M059J (cell line): Measurements from ENCODE around the gene C1orf141. TPM values are rescaled to one million over a fixed set of nuclear protein-coding genes. Genes with fewer than 3 reads are reported as not detected.
"Not testable (repeated sequence)": the region's sequence is repeated elsewhere in the genome, so short reads cannot be mapped to it uniquely, and the experiment has no call there.

ENCODE experiments used
- DNase-seq: peaks from one replicate; pipeline ENCODE4 v3.0.0-alpha.2; 2012; ENCODE audit warnings: low read depth
- total RNA-seq: library from RNA; depleted of rRNA; stranded (reverse); fragments of >200 nt; shearing (Covaris generic); gene quantifications from 2 replicates; pipeline ENCODE4 v1.2.3, GENCODE V29; 2014; rRNA removed

C1orf141 gene
- total RNA-seq, result not detected in 2 replicates

DNA sequence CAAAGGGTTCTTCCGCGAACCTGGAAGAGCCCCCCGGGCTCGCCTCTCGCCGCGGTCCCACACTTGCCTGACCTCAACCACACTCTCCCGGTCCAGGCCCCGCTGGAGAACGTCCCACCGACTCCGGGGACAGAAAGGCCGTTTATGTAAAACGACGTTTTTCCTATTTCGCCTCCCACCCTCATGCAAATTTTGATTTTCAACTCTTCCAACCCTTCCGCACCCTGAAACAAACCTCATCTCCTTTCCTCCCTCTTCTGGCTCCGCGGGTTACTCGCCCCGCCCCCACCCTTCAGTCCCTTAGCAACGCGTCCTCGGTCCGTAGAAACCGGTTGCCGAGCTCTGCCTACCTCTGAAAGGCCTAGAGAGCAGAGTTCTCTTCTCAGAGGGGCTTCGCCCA, at the start of gene C1orf141:
TSS of gene C1orf141 (minus strand) at position 276 of the 400 bp plus-strand sequence. CDS start 7,730 bp downstream, outside the sequence.
- DNase-seq, result peak; percentile 9

DNA sequence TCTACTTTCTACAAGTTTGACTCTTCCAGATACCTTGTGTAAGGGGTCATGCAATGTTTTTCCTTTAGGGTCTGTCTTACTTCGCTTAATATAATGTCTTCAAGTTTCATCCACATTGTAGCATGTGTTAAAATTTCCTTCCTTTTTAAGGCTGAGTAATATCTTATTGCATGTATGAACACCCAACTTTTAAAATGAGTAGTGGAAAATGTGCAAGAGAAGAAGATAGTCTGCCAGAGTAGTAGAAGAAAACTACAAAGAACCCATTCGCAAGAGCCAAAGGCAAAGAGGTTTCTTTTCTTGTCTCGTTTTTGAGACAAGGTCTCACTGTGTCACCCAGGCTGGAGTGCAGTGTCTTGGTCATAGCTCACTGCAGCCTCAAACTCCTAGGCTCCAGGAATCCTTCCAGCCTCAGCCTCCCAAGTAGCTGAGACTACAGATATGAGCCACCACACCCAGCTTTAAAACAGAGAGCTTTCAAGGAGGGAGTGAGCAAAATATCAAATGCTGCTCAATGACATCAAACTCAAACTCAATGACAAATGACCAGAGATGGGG, 40.8 kb upstream of the C1orf141 start:
- DNase-seq, result no peak

DNA sequence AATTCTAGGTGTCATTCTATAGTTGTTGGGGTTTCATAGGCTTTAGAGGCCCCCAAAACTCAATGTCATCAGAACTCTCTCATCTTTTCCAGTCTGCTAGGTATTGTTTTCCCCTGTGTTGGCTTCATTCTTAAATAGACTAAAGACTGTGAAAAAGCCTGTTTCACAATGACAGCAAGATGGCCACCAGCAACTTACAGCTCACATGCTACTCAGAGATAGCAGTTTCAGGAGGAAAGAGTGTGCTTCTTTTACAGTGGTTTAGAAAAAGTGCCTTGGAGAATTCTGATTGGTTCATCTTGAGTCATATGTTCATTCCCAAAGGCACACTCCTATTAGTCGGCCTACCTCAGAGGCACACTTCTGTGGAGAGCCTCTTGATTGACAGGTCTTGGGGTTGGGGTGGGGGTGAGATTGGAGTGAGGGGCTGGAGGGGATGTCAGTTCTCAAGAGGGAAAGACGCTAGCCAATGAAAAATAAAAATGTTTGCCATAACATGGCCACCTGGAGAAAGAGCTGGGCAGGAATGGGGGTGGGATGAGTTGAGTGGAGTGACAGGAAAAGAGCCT, 40.0 kb upstream of the C1orf141 start:
- DNase-seq, result no peak

DNA sequence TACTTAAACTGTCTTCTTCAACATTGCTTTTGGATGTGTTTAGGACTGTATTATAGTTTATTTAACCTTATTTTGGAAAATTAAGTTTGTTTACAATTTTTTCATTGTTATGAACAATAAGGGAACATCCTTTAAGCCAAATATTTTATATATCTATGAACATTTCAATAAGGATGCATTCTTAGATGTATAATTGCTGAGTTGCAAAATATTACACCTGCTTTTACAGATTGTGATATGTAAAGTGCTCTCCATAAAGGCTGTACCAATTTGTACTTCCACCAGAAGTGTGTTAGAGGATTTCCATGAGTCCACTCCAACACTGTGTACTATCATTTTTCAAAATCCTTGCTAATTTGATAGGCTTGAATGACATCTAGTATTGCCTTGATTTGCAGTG, 39.2 kb upstream of the C1orf141 start:
- no peak for DNase-seq

DNA sequence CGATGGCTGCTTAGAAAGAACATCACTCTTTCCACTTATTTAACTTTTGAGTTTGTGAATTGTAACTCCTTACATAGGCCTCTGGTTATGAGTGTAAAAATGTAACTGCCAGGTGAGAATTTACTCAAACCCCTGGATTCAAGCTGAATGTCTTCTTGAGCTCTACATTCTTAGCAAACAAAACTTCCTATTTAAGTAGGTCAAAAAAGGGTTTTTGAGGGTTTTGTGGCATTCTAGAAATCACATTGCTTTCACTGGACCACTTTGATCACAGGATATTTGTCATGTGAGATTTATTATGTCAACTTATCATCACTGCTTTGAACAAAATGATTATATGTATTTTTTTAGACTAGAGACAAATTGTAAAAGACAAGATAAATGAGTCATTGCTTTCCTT, 37.2 kb upstream of the C1orf141 start:
- no peak for DNase-seq

DNA sequence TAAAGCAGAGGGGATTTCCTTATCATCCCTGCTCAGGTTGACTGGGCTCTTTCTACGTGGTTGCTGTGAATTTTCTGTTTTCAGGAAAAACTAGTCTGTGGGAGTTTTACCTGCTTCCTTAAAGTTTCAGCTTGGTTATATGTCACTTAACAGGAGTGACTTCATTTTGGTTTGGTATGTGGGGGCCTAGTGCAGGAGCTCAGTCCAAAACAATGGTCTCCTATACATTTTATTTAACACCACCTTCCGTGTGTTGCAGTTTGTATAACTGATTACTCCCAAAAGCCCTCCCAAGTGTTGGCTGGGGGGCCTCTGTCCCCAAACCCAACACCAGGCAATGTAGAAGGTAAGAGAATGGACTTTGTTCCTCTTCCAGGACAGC, 36.8 kb upstream of the C1orf141 start:
- no peak for DNase-seq

DNA sequence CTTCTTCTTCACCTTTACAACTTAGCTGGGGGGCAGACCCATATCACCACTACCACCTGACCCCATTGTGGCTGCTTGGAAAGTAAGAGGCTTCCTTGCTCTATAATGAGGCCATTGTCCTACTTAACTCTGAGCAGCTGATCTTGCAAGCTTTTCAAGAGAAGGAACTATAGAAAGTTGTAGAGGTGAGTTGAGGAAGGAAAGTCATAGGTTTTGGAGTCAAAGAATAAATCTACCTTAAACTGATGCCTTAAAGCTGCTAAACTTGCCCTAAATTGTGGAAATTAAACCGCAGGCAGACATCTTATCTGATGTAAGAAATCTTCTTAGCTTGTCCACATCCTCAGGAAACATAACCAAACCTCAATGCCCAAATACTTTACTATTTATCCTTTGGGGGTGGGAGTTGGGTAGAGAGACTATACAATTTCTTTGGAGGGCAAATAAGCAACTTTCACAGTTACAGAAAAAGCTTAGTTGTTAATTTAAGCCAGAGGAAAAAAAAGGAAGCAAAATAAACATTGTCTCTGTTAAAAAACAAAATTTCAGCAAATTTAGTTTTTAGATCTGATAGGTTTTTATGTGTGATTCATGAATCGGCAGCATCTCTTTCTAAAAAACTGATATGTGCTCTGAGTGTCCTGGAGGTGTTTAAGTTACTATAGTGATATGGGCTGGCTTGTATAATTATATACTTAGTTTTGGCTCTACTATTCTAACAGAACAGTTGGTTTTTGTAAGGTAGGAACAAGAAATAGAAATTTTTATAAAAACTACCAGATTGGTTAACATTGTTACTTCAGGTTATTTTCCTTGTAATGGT, 36.2 kb upstream of the C1orf141 start:
- DNase-seq, result no peak

DNA sequence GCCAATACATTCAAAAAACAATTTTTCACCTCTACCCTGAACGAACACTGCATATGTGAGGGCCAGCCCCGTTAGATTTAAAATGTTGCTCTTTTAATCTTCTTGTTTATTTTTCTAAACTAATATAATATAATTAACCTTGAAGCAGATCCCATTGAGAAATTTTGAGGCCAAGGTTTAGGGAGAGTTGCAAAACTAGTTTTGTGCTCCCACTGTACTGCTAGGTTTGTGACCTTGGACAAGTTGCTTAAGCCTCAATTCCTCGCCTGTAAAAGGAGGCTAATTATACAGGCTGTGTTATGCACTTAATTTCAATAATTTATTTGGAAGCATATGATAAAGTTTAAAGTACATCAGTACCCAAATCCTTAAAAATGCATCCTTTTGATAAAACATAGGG, 35.2 kb upstream of the C1orf141 start:
- no peak for DNase-seq

DNA sequence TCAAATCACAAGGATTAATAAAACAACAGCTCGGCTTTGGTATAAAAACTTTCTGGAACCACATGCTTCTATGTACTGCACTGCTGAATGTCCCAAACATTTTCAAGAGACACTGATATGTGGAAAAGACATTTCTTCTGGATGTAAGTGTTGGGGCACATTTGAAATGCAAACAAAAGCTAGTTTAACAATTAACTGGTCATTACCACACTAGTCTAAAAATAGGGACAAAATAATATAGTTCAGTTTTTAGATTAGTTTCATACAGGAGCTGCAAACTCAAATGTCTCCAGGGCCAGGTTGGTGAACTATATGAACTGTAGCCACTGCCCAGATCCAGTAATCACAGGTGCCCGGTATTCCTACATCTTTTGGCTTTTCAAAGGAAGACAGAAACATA, 34.7 kb upstream of the C1orf141 start:
- DNase-seq, result no peak

DNA sequence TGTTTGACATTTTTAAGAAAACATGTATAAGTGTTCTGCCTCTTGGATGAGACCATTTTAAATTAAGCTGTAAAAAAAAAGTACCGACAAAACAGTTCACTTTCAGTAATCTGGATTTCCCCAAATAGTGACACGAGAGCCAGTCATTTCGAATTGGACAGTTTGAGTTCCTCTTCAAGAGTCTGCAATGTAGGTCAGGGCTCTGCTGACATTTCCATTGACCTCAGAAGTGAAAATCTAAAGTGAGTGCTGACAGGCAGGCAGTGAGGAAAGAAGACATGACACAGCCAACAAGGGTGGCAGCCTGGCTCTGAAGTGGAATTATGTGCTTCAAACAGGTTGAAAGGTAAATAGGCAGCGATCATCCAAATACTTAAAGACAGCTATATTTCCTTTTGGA, 31.4 kb upstream of the C1orf141 start, which contains the start of gene IL23R:
TSS of gene IL23R (plus strand) at position 259 of the 400 bp plus-strand sequence. CDS start 1,667 bp downstream, outside the sequence.
- no peak for DNase-seq

DNA sequence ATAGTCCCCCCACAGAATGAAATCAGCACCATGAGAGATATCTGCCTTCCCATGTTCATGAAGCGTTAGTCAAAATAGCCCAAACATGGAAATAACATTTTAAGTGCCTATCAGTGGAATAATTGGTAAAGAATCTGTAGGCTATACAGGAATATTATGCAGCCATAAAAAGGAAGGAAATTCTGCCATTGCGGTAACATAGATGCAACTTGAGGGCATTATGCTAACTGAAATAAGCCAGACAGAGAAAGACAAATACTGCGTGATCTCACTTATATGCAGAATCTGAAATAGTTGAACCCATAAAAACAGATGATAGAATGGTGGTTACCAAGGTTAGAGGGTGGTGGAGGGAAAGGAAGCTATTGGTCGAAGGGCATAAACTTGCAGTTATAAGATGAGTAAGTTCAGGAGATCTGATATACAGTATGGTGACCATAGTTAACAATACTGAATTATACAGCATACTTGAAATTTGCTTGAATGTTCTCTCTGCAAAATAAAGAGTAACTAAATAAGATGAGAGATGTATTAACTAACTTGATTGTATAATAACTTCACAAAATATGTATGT, 30.8 kb upstream of the C1orf141 start:
- no peak for DNase-seq

DNA sequence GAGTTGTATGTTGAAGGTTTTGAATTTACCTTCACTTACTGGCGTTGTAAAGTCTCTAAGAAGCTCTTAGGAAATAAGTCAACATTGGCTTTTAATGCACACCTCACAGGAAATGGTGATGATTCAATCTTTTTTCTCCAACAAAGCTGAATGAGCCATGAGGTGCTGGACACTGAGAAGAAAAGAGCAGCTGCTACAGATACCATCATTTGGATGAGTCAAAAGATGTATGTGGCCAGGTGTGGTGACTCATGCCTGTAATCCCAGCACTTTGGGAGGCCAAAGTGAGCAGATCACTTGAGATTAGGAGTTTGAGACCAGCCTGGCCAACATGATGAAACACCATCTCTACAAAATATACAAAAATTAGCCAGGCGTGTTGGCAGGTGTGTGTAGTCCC, 28.2 kb upstream of the C1orf141 start:
- DNase-seq, result peak; percentile 90

DNA sequence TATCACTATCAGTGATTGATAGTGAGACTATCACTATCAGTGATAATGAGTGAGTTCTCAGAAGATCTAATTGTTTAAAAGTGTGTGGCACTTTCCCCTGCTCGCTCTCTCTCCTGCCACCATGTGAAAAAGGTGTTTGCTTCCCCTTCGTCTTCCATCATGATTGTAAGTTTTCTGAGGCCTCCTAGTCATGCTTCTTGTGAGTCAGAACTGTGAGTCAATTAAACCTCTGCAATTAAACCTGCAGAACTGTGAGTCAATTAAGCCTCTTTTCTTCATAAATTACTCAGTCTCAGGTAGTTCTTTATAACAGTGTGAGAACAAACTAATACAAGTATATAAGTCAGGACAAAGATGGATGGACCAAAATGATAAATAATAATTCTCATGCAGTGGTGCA, 24.5 kb upstream of the C1orf141 start:
- peak; percentile 49 for DNase-seq

DNA sequence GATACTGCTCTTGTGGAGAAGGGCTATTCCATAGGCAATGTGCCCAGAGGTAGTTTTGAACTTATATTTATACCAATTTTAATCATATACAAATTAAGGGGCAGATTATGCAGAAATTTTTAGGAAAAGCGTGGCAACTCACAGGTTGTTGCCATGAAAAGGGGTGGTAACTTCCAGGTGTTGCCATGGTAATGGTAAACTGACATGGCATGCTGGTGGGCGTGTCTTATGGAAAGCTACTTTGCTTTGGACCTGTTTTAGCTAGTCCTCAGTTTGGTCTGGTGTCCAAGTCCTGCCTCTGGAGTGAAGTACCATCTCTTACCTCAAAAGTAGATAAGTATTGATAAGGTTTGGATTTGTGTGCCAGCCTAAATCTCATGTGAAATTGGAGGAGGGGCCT, 23.6 kb upstream of the C1orf141 start:
- DNase-seq, result no peak

DNA sequence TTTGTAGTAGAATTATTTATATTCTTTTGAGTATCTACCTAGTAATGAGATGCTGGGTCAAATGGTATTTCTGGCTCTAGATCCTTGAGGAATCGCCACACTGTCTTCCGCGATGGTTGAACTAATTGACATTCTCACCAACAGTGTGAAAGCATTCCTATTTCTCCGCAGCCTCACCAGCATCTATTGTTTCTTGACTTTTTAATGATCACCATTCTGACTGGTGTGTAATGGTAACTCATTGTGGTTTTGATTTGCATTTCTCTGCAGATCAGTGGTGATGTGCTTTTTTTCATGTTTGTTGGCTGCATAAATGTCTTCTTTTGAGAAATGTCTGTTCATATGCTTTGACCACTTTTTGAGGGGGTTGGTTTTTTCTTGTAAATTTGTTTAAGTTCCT, 16.2 kb upstream of the C1orf141 start:
- no peak for DNase-seq

DNA sequence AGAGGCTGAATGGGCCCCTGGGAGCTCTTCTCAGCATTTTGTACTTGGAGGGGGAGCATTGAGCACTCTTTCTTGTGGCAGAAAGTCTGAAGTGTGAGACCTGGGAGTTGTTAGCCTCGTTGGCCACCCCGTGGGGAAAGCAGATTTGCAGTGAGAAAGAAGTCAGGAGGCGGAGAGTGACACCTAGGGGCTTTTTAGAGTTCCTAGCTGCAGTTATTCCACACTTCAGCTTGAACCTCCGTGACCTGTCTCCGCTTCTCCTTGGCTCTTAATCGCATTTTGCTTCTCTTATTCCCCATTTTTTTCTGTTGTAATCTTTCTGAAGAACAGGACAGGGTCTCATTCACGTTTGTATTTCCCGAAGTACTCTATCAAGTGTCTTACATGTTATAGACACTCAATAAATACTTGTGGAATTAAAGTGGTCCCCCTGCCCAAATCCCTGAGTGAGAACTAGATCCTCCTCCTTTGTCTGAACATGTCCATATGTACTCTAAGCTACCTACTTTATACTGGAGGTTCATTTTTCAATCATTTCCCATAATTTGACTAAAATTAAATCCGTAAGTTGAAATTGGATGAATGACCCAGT, 14.5 kb upstream of the C1orf141 start:
- peak; percentile 81 for DNase-seq

DNA sequence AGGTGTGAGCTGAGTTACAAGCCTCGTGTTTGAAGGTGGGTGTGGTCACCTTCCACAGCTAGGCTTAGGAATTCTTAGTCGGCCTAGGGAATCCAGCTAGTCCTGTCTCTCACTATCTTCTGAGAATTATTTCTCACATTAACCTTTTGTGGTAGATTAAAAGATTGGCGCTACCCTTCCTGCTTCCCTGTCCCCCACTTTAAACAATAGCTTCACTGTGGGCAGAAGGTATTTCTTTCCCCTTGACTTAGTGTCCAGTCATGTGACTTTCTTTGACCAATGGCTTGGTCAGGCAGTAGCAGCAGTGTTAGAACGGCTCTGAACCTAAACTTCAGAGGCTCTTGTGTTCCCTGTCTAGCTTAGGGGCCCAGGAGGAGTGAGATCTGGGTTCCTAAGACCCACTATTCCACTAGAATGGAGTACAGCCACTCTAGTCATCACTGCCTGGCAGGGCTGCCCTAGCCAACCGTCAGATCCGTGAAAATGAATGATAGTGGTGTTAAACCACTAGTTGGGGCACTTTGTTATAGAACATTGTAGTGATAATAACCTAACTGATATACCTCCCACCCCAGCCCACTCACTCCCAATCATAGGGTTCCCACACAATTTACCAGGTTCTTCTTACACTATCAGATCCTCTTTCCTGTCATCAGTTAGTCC, 13.9 kb upstream of the C1orf141 start:
- peak; percentile 16 for DNase-seq

DNA sequence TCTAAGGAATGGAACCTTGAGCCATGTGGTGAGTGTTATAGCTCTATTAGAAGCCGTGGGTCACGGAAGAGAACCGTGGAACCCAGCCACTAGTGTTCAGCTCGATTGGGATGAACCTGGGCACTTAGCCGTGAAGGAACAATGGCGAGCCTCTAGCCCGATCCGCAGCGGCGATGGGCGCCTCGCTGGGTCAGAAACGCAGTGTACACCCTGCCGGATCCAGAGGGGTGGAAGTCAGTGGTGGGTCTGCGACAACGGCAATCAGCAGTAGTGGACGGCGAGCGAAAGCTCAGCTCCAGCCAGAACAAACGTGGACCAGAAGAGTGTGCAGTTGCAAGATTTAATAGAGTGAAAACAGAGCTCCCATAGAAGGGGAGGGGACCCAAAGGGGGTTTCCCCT, 13.2 kb upstream of the C1orf141 start:
- not testable (repeated sequence) for DNase-seq

DNA sequence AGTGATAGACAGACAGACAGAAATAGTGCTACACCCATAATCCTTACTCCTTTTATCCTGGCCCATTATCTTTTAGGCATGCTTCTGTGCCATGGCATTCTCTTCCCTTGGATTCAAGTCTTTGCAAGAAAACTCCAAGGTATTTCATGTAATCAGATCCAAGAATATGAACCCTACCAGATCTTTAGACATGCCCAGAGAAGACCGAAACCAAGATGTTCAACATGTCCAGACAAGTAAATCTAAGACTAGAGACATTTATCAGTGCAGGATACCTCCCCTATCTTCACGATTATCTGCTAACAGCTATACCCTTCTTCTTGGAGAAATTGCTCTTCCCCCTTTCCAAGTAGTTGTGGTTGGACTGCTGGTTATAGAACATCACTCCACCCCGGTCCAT, 11.8 kb upstream of the C1orf141 start:
- no peak for DNase-seq

DNA sequence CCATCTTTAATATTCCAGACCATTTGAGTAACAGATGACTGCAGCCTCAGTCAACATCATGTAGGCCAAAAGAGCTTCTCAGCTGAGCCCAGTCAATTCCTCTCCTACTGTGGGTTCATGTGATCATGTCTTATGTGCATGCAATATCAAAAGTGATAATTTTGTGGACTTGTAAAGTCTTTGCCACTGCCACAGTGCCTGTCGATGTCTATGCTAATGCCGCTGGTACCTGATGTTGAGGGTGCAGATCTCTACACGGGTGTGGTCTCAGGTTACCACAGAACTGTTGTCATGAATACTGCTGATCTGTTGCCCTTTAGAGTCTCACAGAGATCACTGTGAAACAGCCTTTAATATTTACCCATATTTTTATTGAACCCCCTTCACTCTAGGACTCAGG, 11.3 kb upstream of the C1orf141 start:
- DNase-seq, result no peak

DNA sequence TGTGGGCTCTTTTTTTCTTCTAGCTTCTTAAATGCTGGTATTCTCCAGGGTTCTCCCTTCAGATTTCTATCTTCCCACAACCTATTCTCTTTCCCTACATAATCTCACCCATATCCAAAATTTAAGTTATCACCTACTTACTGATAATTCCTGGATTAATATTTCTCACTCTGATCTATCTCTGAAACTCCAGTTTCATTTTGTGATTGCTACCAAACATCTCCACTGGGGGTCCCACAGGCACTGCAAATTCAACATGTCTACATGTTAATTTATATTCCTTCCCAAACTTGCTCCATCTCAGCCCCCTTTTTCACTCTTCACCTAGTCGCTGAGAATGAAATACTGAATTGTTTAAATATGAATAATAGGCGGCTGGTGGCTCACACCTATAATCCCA, 9.9 kb upstream of the C1orf141 start:
- no peak for DNase-seq

DNA sequence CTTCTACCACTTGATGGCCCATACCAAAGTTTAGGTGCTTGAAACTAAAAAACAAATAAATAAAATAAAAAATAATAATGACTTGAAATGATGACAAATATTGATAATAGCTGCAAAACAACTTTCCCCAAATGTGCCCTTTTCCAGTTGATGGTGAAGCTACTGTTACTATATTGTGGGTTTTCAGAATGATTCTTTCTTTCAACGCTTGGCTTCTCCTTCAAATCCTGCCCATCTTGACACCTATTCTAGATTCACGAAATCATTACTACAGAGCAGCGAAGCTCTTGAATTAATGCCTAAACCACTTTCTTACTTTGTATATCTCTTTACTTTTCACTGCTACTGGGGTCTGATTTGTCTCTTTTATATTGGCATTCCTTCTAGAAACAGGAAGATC, 9.2 kb upstream of the C1orf141 start:
- DNase-seq, result no peak
